GM23248 (cell line): ENCODE data around the gene MTFP1. TPM values are rescaled to one million over a fixed set of nuclear protein-coding genes. Genes with fewer than 3 reads are reported as not detected.
"Not testable (repeated sequence)": the region's sequence is repeated elsewhere in the genome, so short reads cannot be mapped to it uniquely, and the experiment has no call there.

Experiments used
- DNase-seq: peaks from one replicate; pipeline ENCODE4 v3.0.0-alpha.2; 2015
- H2AFZ ChIP-seq: fragments of 200-600 bp; sonication (generic); 2 replicates; pipeline ENCODE4 v1.6.1; 2016; ENCODE audit warnings: antibody characterized with exemption
- H3F3A ChIP-seq: fragments of 200-600 bp; sonication (generic); 2 replicates; pipeline ENCODE4 v1.6.1; 2016; ENCODE audit warnings: mild to moderate bottlenecking, antibody characterized with exemption, mixed run types; ENCODE audit not compliant: insufficient read depth
- H3K27ac ChIP-seq: fragments of 200-600 bp; sonication (generic); 2 replicates; pipeline ENCODE4 v1.5.1; 2016; ENCODE audit warnings: mild to moderate bottlenecking
- H3K27me3 ChIP-seq: fragments of 200-600 bp; sonication (generic); replicated peaks from 2 replicates; pipeline ENCODE4 v1.6.1; 2016; ENCODE audit warnings: mild to moderate bottlenecking; ENCODE audit not compliant: insufficient read depth
- H3K36me3 ChIP-seq: fragments of 200-600 bp; sonication (generic); 2 replicates; pipeline ENCODE4 v1.6.1; 2016; ENCODE audit warnings: low read depth, mild to moderate bottlenecking
- H3K4me1 ChIP-seq: fragments of 200-600 bp; sonication (generic); 2 replicates; pipeline ENCODE4 v1.6.1; 2016; ENCODE audit warnings: mild to moderate bottlenecking; ENCODE audit not compliant: insufficient read depth
- H3K4me2 ChIP-seq: fragments of 200-600 bp; sonication (generic); one replicate; pipeline ENCODE4 v1.6.1; 2016; ENCODE audit warnings: mild to moderate bottlenecking; ENCODE audit not compliant: unreplicated experiment
- H3K4me3 ChIP-seq: fragments of 200-600 bp; sonication (generic); 2 replicates; pipeline ENCODE4 v1.5.1; 2016; ENCODE audit warnings: mild to moderate bottlenecking
- H3K79me2 ChIP-seq: fragments of 200-600 bp; sonication (generic); 2 replicates; pipeline ENCODE4 v1.6.1; 2016; ENCODE audit warnings: mild to moderate bottlenecking; ENCODE audit not compliant: insufficient read depth
- H3K9ac ChIP-seq: fragments of 200-600 bp; sonication (generic); 2 replicates; pipeline ENCODE4 v1.6.1; 2016; ENCODE audit warnings: mild to moderate bottlenecking
- H3K9me2 ChIP-seq: fragments of 200-600 bp; sonication (generic); 2 replicates; pipeline ENCODE4 v1.6.1; 2016; ENCODE audit warnings: mixed run types, mild to moderate bottlenecking, moderate library complexity; ENCODE audit not compliant: insufficient read depth
- H3K9me3 ChIP-seq: fragments of 200-600 bp; sonication (generic); one replicate; pipeline ENCODE4 v1.6.1; 2017; ENCODE audit warnings: low read depth
- H4K20me1 ChIP-seq: fragments of 200-600 bp; sonication (generic); 2 replicates; pipeline ENCODE4 v1.6.0; 2016; ENCODE audit not compliant: insufficient read depth
- EZH2 ChIP-seq: fragments of 200-600 bp; sonication (generic); IDR thresholded peaks from 2 replicates; pipeline ENCODE4 v1.6.1; 2018; ENCODE audit warnings: antibody characterized with exemption, mild to moderate bottlenecking; ENCODE audit not compliant: insufficient read depth, poor library complexity, severe bottlenecking
- EZH2phosphoT487 ChIP-seq: fragments of 200-600 bp; sonication (generic); IDR thresholded peaks from 2 replicates; pipeline ENCODE4 v1.6.1; 2018; ENCODE audit warnings: antibody characterized with exemption, moderate library complexity, mild to moderate bottlenecking, low read depth; ENCODE audit not compliant: insufficient read depth
- WGBS, 2 experiments: methylation state at CpG; one replicate each; pipeline ENCODE4 v1.1.6; 2015 to 2017; ENCODE audit warnings: low lambda C conversion rate in 2 of 2, low coverage in 1 of 2; ENCODE audit errors: missing lambda C conversion rate in 2 of 2; 5-methylcytosine and 5-hydroxymethylcytosine counted together
- in situ Hi-C: fragments of 300-500 bp; cut with MboI; formaldehyde crosslinking; loops from 2 replicates; pipeline ENCODE4 v1.15.0; 2020
- polyA plus RNA-seq: library from polyadenylated mRNA; unstranded; fragments of >200 nt; fragmentation: Nextera tagmentation; extraction: Ambion mirVana; gene quantifications from 2 replicates; pipeline ENCODE4 v1.2.1, GENCODE V29; 2016
- total RNA-seq: library from RNA; depleted of rRNA; stranded (reverse); fragments of >200 nt; shearing (Covaris generic); gene quantifications from 2 replicates; pipeline ENCODE4 v1.2.3, GENCODE V29; 2014

MTFP1 gene
- total and polyA plus RNA-seq, 2 experiments from 2014 or later, result 6.6 to 8.1 TPM

DNA sequence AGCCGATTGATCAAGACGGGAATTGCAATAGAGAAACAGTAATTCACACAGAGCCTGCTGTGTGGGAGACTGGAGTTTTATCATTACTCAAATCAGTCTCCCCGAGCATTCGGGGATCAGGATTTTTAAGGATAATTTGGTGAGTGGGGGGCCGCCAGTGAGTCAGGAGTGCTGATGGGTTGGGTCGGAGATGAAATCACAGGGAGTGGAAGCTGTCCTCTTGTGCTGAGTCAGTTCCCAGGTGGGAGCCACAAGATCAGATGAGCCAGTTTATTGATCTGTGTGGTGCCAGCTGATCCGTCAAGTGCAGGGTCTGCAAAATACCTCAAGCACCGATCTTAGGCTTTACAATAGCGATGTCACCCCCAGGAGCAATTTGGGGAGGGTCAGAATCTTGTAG is 15.5 kb downstream of the MTFP1 start:
- 50 to 55% methylated on average over 9 of the region's 9 CpGs for WGBS, 2 experiments
- Histone ChIP-seq H3F3A (peaks cover 8% of the 10 kb centered on the region), H3K36me3 (no peaks in the 10 kb centered on the region), H3K9me3 (no peaks in the 10 kb centered on the region), H3K9me2 (no peaks in the 10 kb centered on the region), H2AFZ (no peak overlapping the region), H3K27me3 (no peaks in the 10 kb centered on the region), H3K4me2 (no peak overlapping the region), H3K79me2 (no peaks in the 10 kb centered on the region), H3K9ac (no peak overlapping the region), H3K27ac (no peak overlapping the region), H3K4me3 (no peak overlapping the region), H4K20me1 (no peaks in the 10 kb centered on the region), H3K4me1 (peaks cover 9% of the 10 kb centered on the region)
- in situ Hi-C loops, result loop anchor here (5.0 to 10.0 kb wide), 2 partner anchors 51 to 314 kb away; no protein-coding TSS in a partner anchor
- DNase-seq, result no peak
- TF ChIP-seq EZH2 (no peak), EZH2phosphoT487 (no peak)

DNA sequence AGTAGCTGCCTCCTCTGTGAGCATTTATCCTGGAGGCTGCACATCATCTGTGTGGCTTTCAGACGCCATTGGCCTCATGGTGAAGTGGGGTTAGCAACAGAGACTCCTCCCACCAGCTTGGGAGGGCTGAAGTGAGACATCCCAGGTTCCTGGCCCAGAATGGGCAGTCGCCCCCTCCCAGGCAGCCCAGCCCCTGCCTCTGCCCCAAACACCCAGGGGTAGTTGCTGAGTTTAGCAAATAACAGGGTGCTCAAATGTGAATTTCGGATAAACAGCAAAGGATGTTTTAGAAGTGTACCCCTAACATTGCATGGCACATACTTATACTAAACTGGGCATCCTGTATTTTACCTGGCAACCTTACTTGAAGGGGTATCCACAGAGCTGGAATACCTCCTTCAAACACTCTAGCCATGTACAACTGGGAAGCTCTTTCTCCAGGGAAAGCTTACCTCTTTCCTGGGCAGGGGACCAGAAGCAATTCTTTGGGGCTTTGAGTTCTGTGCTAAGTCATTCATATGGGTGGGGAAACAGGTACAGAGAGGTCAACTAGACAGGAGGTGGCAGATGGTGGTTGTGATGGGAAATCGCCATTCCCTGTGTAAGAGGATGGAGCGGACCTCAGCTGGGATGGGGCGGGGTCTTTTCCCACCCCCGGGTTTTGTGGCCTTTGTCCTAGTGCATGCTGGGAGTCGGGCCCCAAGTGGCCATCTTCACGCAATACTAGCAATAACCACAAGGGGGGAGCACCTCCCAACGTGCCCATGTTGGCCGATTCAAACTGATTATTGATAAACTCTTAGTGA is 19.3 kb downstream of the MTFP1 start:
- Histone ChIP-seq H3K9ac (no peak overlapping the region), H3K27me3 (no peaks in the 10 kb centered on the region), H3K27ac (no peak overlapping the region), H3K4me1 (peaks cover 12% of the 10 kb centered on the region), H3K9me2 (no peaks in the 10 kb centered on the region), H4K20me1 (no peaks in the 10 kb centered on the region), H3K4me3 (no peak overlapping the region), H3K9me3 (no peaks in the 10 kb centered on the region), H3K4me2 (peak overlapping the region; percentile 13), H3K36me3 (no peaks in the 10 kb centered on the region), H3K79me2 (no peaks in the 10 kb centered on the region), H3F3A (peaks cover 8% of the 10 kb centered on the region), H2AFZ (peak overlapping the region; percentile 83)
- TF ChIP-seq EZH2phosphoT487 (no peak), EZH2 (no peak)
- in situ Hi-C loops, result loop anchor here (5.0 to 10.0 kb wide), 2 partner anchors 47 to 310 kb away; no protein-coding TSS in a partner anchor
- 15% methylated on average over 11 of the region's 11 CpGs for WGBS, 2 experiments
- peak; percentile 74 for DNase-seq

DNA sequence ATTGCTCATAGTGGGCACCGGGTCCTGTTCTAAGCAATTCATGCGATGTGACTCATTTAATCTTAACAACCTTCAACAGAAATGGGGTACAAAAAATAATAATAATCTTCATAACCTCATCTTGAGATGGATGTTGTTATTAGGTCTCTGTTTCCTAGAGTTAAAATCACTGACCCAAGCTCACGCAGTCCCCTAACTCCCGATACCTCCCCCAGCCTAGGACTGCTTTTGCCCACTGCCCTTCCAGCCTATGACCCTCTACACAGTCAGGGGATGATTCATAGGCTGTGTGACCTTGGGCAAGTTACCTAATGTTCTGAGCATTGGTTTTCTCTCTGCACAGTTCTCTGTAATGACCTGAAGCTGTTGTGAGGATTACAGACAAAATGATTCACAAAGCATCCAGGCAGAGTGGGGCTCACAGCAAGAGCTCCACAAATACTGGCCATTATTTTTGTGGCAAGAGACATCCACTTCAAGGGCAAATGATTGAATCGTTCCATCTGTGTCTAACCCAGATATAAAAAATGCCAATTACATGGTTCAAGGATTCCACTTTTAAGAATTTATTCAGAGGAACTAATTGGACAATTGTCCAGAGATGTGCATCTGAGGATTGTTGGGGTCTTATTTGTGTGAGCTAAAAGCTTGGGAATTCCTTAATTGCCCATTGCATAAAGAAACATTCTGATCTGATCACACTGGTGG is 20.0 kb downstream of the MTFP1 start:
- Histone ChIP-seq H3K4me2 (peak overlapping the region; percentile 13), H3K27me3 (no peaks in the 10 kb centered on the region)
- WGBS, 2 experiments, result 37 to 39% methylated on average over 5 of the region's 5 CpGs

DNA sequence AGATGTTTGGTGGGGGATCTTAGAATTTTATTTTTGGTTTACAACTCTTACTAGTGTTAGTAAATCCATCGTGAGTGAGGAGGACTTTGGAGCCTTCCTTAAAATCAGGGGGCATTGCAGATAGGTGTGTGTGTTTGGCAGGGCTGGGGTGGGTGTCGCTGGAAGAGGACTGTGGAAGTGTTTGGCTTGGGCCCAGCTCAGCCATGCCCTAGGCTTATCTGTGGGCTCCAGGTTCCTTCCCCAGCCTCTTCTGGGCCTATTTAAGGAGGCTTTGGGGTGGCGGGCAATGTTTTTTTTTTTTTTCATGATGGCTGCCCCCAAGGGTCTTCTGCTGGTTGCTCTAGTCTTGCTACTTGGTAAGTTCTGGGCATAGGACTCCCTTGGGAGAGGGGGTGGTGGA is 22.1 kb downstream of the MTFP1 start:
- Histone ChIP-seq H3F3A (peaks cover 8% of the 10 kb centered on the region), H2AFZ (no peak overlapping the region), H3K36me3 (no peaks in the 10 kb centered on the region), H3K27me3 (no peaks in the 10 kb centered on the region), H3K79me2 (no peaks in the 10 kb centered on the region), H3K4me1 (peaks cover 12% of the 10 kb centered on the region), H3K27ac (no peak overlapping the region), H3K4me3 (no peak overlapping the region), H3K9ac (no peak overlapping the region), H4K20me1 (no peaks in the 10 kb centered on the region), H3K4me2 (no peak overlapping the region), H3K9me2 (no peaks in the 10 kb centered on the region), H3K9me3 (no peaks in the 10 kb centered on the region)
- in situ Hi-C loops, result loop anchor here (10.0 kb wide), 1 partner anchor 307 kb away; no protein-coding TSS in a partner anchor
- DNase-seq, result no peak
- WGBS, 2 experiments, result 75 to 81% methylated on average over 3 of the region's 3 CpGs
- TF ChIP-seq EZH2, result no peak
- no peak for TF ChIP-seq EZH2phosphoT487

More for the DNA sequence above, 20.0 kb downstream of the MTFP1 start:
- no peaks in the 10 kb centered on the region for H3K79me2 ChIP-seq
- H3K9me3 ChIP-seq, result no peaks in the 10 kb centered on the region
- 0 out of 2 replicates have a peak overlapping the region, but pooled peaks have one; percentile 14 for H3K27ac ChIP-seq
- peak overlapping the region; percentile 83 for H2AFZ ChIP-seq
- no peak for TF ChIP-seq EZH2
- no peak for TF ChIP-seq EZH2phosphoT487
- no peak overlapping the region for H3K4me3 ChIP-seq
- peaks cover 8% of the 10 kb centered on the region for H3F3A ChIP-seq
- no peaks in the 10 kb centered on the region for H4K20me1 ChIP-seq
- no peaks in the 10 kb centered on the region for H3K9me2 ChIP-seq
- in situ Hi-C loops, result loop anchor here (10.0 kb wide), 1 partner anchor 309 kb away; no protein-coding TSS in a partner anchor
- peaks cover 12% of the 10 kb centered on the region for H3K4me1 ChIP-seq
- H3K36me3 ChIP-seq, result no peaks in the 10 kb centered on the region
- peak overlapping the region; percentile 4; the same call in 1 of the 2 replicates for H3K9ac ChIP-seq
- DNase-seq, result peak; percentile 70

DNA sequence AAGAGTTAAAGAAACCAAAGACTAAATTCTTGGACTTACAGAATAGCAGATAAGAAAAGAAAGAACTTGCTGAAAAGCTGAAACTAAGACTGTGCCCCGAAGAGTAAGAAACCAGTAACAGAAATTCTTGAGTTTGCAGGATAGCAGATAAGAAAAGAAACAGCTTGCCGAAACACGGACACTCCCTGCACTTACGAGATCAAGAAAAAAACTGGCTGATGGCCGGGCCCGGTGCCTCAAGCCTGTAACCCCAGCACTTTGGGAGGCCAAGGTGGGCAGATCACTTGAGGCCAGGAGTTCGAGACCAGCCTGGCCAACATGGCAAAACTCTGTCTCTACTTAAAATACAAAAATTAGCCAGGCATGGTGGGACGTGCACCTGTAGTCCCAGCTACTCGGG is 25.9 kb downstream of the MTFP1 start:
- H3K9ac ChIP-seq, H3K4me2 ChIP-seq, H4K20me1 ChIP-seq, H3K4me1 ChIP-seq, H3K9me3 ChIP-seq, H3K9me2 ChIP-seq, H3K27me3 ChIP-seq, DNase-seq, in situ Hi-C loops, H3K36me3 ChIP-seq, H3K27ac ChIP-seq, H3K79me2 ChIP-seq, H3K4me3 ChIP-seq, H2AFZ ChIP-seq, H3F3A ChIP-seq: not testable (repeated sequence)
- WGBS, 2 experiments, result 58 to 59% methylated on average over 9 of the region's 9 CpGs
